DMS153 treated with DMSO at 0.1 percent for 48 hours (cell line): ENCODE results near the gene TXLNG.
"Not testable (repeated sequence)": the region's sequence is repeated elsewhere in the genome, so short reads cannot be mapped to it uniquely, and the experiment has no call there.

Source experiments
- DNase-seq: peaks from one replicate; lab custom pipeline; 2025; ENCODE audit not compliant: unreplicated experiment; lab: John Stamatoyannopoulos, UW

Gene TXLNG

GRCh38 chrX:16786139-16786790 is at the start of gene TXLNG:
TXLNG (plus strand) TSS chrX:16786466; CDS start chrX:16786488, 22 bp downstream.
- peak; percentile 79 for DNase-seq

DNA sequence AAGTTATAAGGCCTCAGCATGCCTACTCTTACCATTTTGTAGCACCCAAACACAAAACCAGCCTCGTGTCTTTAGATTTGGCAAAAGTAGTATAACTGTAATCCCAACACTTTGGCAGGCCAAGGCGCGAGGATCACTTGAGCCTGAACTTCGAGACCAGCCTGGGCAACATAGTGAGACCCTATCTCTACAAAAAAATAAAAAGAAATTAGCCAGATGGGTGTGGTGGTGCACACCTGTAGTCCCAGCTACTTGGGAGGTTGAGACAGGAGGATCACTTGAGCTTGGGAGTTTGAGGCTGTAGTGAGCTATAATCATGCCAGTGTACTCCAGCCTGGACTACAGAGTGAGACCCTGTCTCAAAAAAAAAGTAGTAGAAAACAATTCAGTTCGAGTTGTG is 49.2 kb upstream of the TXLNG start:
- no peak for DNase-seq

DNA sequence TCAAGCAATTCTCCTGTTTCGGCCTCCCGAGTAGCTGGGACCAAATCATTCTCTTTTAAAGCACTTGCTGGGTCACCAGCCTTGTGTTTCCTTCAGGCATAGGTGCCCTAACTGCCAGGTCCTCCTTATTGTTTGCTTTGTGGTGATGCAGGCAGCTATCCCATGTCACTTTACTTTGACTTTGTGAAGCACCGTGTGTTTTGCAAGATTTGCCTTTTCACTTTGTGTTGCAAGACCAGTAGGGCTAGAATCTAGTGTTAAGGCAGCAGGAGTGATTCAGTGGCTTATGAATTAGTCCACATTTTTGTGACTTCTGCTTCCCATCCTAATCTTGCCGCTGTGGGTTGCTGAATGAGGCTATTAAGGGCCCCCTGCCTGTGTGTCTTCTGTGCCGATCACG is 46.7 kb upstream of the TXLNG start:
- DNase-seq = no peak

GRCh38 chrX:16743604-16744325 is 42.5 kb upstream of the TXLNG start:
- DNase-seq = no peak

GRCh38 chrX:16745102-16745501 is 41.2 kb upstream of the TXLNG start:
- no peak for DNase-seq

DNA sequence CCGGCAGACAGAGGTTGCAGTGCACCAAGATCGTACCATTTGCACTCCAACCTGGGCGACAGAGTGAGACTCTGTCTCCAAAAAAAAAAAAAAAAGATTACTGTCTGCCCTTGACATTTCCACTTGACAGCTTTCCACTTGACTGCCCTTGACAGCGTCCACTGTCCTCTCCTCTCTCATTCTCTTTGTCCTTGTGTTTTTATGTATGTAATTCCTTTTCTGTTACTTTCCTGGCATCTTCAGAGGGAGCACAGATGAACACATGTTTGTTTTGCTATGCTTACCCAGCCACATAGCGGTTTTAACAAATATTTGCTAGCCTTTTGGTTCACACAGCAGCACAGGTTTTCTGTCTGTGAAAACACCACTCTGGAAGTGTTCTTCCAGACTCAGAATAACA is 40.6 kb upstream of the TXLNG start:
- DNase-seq = no peak

- DNase-seq = no peak
These were observed 37.8 kb upstream of the TXLNG start for GRCh38 chrX:16748425-16748824.

- DNase-seq = no peak
These were observed 36.1 kb upstream of the TXLNG start for GRCh38 chrX:16750136-16750535.

DNA sequence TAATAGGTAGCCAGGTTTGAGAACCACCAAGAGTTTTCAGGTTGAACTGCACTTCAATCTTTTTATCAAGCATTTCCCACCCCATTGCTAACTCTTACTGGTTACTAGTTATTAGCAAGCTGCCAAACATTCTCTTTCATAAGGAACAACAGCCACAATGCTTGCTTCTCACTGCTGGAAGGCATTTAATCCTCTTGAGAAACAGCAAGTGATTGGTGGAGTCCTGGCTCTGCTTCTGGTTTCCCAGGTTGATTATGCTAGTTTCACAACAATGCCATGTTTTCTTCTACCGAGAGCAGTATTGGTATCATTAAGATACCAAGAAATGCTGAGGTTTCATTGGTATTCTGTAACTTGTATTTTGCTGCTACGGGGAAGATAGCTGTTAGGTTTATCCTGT is 32.2 kb upstream of the TXLNG start:
- DNase-seq = no peak

DNA sequence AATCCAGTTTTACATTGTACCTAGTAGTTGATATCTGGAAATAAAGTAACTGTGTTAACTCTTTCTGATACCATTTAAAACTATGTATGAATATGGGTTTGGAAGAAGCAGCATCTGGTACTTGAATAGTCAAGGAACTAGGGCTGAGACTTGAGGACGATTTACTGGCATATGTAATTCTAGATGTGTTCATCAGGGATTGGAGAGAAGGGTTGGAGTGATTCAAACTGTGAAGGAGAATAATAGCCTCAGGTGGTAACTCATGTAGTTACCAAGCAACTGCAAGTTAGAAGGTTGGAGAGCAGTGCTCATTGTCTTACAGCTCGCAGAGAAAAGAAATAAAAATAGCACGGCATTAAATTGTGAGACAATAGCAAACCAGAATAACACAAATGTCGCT is 29.5 kb upstream of the TXLNG start:
- no peak for DNase-seq

DNA sequence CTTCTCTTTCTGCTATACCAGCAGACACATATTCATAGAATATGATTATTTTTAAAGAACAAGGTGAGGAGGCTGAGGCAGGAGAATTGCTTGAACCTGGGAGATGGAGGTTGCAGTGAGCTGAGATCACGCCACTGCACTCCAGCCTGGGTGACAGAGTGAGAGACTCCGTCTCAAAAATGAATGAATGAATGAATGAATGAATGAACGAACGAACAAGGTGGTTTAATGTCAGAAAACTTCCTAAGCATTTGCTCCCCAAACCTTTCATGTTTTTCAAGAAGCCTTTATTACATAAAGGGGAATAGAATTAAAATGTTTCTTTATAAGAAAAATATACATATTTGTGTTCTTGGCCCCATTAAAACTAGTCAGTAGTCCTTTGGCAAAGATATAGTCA is 24.8 kb upstream of the TXLNG start:
- DNase-seq = not testable (repeated sequence)

- no peak for DNase-seq
These were observed 23.7 kb upstream of the TXLNG start for GRCh38 chrX:16762579-16762978.

DNA sequence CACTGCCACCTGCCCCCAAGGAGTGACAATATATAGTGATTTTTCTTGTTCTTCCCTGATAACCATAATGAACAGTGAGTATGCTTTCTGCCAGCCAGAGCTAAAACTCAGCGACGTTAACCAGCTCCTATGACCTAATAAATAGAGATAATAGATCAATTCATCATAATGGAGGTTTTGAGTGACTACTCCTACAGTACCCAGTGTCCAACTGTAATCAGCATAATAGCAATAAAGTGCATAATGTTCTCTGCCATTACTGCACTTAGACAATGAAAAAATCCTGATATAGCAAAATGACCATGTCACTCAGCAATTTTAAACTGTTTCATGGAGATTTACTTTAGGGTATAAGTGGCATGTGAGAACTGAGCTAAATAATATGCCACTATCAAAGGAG is 20.7 kb upstream of the TXLNG start:
- no peak for DNase-seq

DNA sequence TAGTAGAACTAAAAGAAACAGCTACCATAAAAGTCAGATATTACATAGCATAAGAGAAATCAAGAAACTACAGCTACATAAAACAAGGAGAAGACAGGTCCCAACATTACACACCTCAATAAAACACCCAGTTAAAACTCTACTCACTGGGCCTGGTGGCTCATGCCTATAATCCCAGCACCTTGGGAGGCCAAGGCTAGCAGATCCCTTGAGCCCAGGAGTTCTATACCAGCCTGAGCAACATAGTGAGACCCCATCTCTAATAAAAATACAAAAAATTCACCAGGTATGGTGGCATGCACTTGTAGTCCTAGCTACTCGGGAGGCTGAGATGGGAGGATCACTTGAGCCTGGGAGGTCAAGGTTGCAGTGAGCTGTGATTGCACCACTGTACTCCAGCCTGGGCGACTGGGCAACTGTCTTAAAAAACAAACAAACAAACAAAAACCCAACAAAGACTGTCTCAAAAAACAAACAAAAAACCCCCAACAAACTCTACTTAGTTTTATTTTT is 15.2 kb upstream of the TXLNG start:
- no peak for DNase-seq

DNA sequence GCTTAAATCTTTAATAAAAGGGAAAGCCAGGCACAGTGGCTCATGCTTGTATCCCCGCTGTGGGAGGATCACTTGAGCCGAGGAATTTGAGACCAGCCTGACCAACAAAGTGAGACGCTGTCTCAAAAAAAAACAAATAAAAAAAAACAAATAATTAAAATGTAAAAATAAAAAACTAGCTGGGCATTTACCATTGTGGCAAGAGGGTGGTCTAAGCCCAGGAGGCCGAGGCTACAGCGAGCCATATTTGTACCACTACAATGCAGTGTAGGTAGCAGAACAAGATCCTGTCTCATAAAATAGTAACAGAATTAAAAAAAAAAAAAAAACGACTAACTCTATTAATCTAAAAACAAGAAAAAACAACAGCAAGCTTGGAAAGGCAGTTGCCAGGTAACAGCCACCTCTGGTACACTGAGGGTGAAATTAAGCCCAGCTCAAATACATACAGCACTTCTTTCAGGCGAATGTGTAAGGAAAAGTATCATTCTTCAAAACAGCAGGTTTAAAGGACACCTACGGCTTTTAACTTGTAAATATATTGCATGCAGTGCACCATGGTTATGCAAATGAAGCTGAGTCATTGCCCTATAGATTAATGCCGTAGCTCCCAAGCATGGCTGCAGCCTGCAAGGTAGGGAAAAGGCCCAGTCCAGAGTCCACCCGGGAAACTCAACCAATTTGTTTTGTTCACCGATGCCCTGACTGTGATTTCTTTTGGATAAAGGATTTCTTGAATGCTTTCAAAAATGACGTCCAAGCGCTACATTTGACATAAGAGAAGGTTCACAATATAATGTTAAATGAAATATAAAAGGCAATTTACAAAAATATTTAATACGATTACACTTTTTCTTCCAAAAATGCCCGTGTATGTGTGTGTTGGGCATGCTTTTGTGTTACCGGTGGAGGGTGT is 14.5 kb upstream of the TXLNG start:
- no peak for DNase-seq

GRCh38 chrX:16772460-16772859 is 13.8 kb upstream of the TXLNG start:
- no peak for DNase-seq

DNA sequence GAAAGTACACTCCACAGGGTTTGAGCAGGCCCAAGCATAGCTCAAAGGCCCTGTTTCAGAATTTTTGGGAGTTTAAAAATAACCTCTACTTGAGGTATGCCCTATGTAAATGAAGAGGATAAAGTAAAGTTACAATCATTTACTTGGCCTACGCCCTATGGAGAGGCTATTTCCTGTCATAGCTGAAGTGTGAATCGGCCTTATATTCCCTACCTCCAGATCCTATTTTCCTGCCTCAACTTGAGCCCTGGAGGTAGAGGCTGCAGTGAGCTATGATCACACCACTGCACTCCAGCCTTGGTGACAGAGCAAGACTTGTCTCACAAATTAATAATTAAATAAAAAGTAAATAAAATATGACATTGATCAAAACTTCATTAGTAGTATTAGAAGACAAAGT is 11.5 kb upstream of the TXLNG start:
- DNase-seq = no peak

GRCh38 chrX:16778545-16778944 is 7.7 kb upstream of the TXLNG start:
- no peak for DNase-seq

DNA sequence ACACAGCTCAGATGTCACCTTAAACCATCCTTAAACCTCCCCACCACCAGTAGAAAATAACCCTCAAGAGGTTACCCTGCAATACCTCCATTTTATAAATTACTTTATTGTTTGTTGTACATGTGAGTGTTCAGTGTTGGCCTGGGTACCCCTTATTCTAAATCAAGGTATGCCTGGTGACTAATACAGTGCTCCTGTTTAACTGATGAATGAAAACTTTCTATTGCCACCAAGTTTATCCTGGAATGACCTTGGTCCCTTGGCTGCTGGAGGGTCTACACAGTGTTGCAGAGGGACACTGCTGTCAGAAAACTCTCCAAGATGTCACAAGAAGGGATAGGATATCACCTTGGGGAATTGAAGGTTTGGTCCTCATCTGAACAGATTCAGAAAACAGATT is 7.3 kb upstream of the TXLNG start:
- no peak for DNase-seq

- DNase-seq = not testable (repeated sequence)
These were observed 6.5 kb upstream of the TXLNG start for GRCh38 chrX:16779815-16780214.

DNA sequence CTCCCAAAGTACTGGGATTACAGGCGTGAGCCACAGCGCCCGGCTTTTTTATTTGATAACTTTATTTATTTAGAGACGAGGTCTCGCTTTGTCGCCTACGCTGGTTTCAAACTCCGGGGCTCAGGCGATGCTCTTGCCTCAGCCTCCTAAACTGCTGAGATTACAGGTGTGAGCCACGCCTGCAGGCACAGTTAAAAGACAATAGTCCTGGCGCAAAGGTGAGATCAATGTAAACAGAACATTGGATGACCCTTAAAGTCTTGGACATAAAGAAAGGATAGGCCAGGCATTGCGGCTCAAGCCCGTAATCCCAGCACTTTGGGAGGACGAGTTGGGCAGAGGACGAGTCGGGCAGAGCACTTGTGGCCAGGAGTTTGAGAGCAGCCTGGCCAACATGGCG is 2.8 kb upstream of the TXLNG start:
- no peak for DNase-seq

- DNase-seq = not testable (repeated sequence)
These were observed 1.8 kb upstream of the TXLNG start for GRCh38 chrX:16784440-16784839.
